DOHH2 (cell line): ENCODE results near the gene HHAT.

ENCODE experiments used
- H3F3A ChIP-seq: fragments of 200-600 bp; sonication (generic), shearing (Covaris generic); 2 replicates; pipeline ENCODE4 v1.6.0; 2016; ENCODE audit warnings: antibody characterized with exemption, mild to moderate bottlenecking; ENCODE audit not compliant: control insufficient read depth, insufficient read depth
- H3K27ac ChIP-seq: fragments of 200-600 bp; sonication (generic); 2 replicates; pipeline ENCODE4 v1.5.1; 2014; ENCODE audit warnings: low read depth, mild to moderate bottlenecking, low read length, moderate library complexity
- H3K27me3 ChIP-seq: fragments of 200-600 bp; sonication (generic); 2 replicates; pipeline ENCODE4 v1.6.1; 2014; ENCODE audit warnings: mild to moderate bottlenecking, low read length, mixed read lengths; ENCODE audit not compliant: control insufficient read depth
- H3K36me3 ChIP-seq: fragments of 200-600 bp; sonication (generic); 2 replicates; pipeline ENCODE4 v1.6.1; 2014; ENCODE audit warnings: mild to moderate bottlenecking, low read length, moderate library complexity, mixed read lengths; ENCODE audit not compliant: control insufficient read depth
- H3K4me1 ChIP-seq: fragments of 200-600 bp; sonication (generic); 2 replicates; pipeline ENCODE4 v1.6.1; 2014; ENCODE audit warnings: mild to moderate bottlenecking, low read length, mixed read lengths; ENCODE audit not compliant: control insufficient read depth
- H3K4me2 ChIP-seq: fragments of 200-600 bp; sonication (generic); 2 replicates; pipeline ENCODE4 v1.6.0; 2014; ENCODE audit warnings: mild to moderate bottlenecking, low read length, moderate library complexity
- H3K4me3 ChIP-seq: fragments of 200-600 bp; sonication (generic); 2 replicates; pipeline ENCODE4 v1.5.1; 2014; ENCODE audit warnings: mild to moderate bottlenecking, low read length, mixed read lengths
- H3K79me2 ChIP-seq: fragments of 200-600 bp; sonication (generic); 2 replicates; pipeline ENCODE4 v1.6.1; 2014; ENCODE audit warnings: mild to moderate bottlenecking, low read length, mixed read lengths; ENCODE audit not compliant: control insufficient read depth
- H3K9me2 ChIP-seq: fragments of 200-600 bp; sonication (generic); replicated peaks from 2 replicates; pipeline ENCODE4 v1.6.1; 2014; ENCODE audit warnings: mild to moderate bottlenecking, low read length, mixed read lengths; ENCODE audit not compliant: control insufficient read depth
- H3K9me3 ChIP-seq: fragments of 200-600 bp; sonication (generic); 2 replicates; pipeline ENCODE4 v1.6.1; 2014; ENCODE audit warnings: antibody characterized with exemption, low read length, mixed read lengths; ENCODE audit not compliant: control insufficient read depth, insufficient read depth
- H4K20me1 ChIP-seq: fragments of 200-600 bp; sonication (generic); 2 replicates; pipeline ENCODE4 v1.6.0; 2014; ENCODE audit warnings: low read depth, mild to moderate bottlenecking, antibody characterized with exemption, low read length, moderate library complexity; ENCODE audit not compliant: control insufficient read depth, insufficient read depth
- EZH2phosphoT487 ChIP-seq: fragments of 200-600 bp; sonication (generic); IDR thresholded peaks from 2 replicates; pipeline ENCODE4 v1.6.1; 2017; ENCODE audit warnings: borderline replicate concordance, mild to moderate bottlenecking, antibody characterized with exemption, low read length, moderate library complexity, mixed read lengths
- TF ChIP-seq, protein P1 (sequence below): fragments of 200-600 bp; sonication (generic); IDR thresholded peaks from one replicate; pipeline ENCODE4 v1.5.1; 2014; ENCODE audit warnings: antibody characterized with exemption, mild to moderate bottlenecking, low read depth, low read length; ENCODE audit not compliant: poor library complexity, severe bottlenecking

The HHAT gene

DNA sequence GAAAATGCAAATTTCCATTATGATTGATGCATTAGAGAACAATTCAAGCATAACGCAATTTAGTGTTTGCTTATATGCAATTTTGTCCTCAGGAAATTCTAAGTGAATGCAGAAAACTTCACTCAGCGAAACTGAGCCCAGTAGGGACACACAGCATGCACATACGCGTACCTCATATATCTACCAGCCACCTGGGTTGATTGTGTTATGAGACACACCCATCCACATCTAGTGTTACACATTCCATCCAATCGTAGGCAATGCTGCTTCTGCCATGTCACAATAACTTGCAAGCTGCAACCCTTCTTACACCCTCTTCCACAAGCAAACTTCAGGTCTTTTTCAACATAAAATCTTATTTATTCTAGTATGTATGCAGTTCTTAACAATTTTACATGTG is 312.9 kb downstream of the HHAT start:
- Histone ChIP-seq H3F3A (no peaks in the 10 kb centered on the region), H3K79me2 (no peaks in the 10 kb centered on the region), H3K9me2 (no peaks in the 10 kb centered on the region), H4K20me1 (no peaks in the 10 kb centered on the region), H3K27ac (no peak overlapping the region), H3K4me2 (no peak overlapping the region), H3K4me1 (no peaks in the 10 kb centered on the region), H3K36me3 (no peaks in the 10 kb centered on the region), H3K4me3 (no peak overlapping the region), H3K27me3 (no peaks in the 10 kb centered on the region), H3K9me3 (no peaks in the 10 kb centered on the region)
- TF ChIP-seq, protein P1, sequence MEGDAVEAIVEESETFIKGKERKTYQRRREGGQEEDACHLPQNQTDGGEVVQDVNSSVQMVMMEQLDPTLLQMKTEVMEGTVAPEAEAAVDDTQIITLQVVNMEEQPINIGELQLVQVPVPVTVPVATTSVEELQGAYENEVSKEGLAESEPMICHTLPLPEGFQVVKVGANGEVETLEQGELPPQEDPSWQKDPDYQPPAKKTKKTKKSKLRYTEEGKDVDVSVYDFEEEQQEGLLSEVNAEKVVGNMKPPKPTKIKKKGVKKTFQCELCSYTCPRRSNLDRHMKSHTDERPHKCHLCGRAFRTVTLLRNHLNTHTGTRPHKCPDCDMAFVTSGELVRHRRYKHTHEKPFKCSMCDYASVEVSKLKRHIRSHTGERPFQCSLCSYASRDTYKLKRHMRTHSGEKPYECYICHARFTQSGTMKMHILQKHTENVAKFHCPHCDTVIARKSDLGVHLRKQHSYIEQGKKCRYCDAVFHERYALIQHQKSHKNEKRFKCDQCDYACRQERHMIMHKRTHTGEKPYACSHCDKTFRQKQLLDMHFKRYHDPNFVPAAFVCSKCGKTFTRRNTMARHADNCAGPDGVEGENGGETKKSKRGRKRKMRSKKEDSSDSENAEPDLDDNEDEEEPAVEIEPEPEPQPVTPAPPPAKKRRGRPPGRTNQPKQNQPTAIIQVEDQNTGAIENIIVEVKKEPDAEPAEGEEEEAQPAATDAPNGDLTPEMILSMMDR = no peak
- TF ChIP-seq EZH2phosphoT487 = no peak

DNA sequence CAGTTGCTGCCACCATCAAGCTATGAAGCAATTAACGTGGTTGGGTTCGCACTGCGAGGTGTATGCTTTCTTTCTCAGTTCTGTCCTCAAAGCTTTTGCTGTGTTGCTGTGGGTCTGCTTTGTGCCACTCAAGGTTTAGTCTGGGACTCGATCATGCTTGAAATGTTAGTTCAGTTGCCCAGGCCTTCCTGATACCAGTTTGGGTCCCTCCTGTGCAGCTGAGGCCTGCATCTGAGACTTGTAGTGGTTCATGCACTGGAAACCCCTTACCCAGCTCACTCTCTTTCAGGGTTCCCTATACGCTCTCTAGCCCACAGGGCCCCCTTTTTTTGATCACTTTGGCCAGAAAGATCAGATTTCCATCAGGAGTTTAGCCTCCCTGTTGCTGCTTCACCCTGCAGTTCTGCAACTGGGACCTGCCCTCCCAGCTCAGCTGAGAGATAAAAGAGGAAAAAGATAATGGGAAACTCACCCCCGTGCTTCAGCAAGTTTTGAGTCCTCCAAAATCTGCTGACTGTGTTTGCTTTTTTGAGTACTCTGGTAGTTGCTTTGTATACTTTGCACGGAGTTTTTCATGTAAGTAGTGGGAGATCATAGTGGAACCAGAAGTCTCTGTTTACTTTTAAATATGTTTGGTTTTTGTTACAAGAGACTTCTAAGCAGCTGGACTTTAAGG is 317.0 kb downstream of the HHAT start:
- Histone ChIP-seq H3K9me3 (no peaks in the 10 kb centered on the region), H3K4me3 (no peak overlapping the region), H3K27ac (no peak overlapping the region), H3F3A (no peaks in the 10 kb centered on the region), H4K20me1 (no peaks in the 10 kb centered on the region), H3K79me2 (no peaks in the 10 kb centered on the region), H3K27me3 (no peaks in the 10 kb centered on the region), H3K4me2 (no peak overlapping the region), H3K4me1 (no peaks in the 10 kb centered on the region), H3K36me3 (no peaks in the 10 kb centered on the region), H3K9me2 (no peaks in the 10 kb centered on the region)
- no peak for TF ChIP-seq EZH2phosphoT487
- TF ChIP-seq, protein P1 = no peak

DNA sequence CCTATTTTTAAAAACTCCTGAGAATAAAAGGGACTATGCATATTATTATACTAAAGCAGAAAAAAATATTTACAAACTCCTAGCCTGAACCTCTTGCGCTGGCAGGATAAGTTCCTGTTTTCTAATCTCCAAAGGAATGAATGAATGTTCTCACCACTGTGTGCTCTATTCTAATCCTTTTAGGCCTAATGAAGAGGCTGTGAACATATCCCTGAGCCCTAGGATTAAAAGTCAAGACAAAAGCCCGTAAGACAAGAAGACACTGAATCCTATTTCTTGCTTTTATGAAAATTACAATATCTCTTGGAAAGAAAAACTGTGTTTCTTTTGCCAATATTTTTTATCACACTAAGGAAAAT is 317.5 kb downstream of the HHAT start:
- Histone ChIP-seq H3K4me2 (no peak overlapping the region), H3K79me2 (no peaks in the 10 kb centered on the region), H3K9me3 (no peaks in the 10 kb centered on the region), H3F3A (no peaks in the 10 kb centered on the region), H3K4me1 (no peaks in the 10 kb centered on the region), H4K20me1 (no peaks in the 10 kb centered on the region), H3K4me3 (no peak overlapping the region), H3K27me3 (no peaks in the 10 kb centered on the region), H3K36me3 (no peaks in the 10 kb centered on the region), H3K9me2 (no peaks in the 10 kb centered on the region), H3K27ac (no peak overlapping the region)
- TF ChIP-seq EZH2phosphoT487 = no peak

DNA sequence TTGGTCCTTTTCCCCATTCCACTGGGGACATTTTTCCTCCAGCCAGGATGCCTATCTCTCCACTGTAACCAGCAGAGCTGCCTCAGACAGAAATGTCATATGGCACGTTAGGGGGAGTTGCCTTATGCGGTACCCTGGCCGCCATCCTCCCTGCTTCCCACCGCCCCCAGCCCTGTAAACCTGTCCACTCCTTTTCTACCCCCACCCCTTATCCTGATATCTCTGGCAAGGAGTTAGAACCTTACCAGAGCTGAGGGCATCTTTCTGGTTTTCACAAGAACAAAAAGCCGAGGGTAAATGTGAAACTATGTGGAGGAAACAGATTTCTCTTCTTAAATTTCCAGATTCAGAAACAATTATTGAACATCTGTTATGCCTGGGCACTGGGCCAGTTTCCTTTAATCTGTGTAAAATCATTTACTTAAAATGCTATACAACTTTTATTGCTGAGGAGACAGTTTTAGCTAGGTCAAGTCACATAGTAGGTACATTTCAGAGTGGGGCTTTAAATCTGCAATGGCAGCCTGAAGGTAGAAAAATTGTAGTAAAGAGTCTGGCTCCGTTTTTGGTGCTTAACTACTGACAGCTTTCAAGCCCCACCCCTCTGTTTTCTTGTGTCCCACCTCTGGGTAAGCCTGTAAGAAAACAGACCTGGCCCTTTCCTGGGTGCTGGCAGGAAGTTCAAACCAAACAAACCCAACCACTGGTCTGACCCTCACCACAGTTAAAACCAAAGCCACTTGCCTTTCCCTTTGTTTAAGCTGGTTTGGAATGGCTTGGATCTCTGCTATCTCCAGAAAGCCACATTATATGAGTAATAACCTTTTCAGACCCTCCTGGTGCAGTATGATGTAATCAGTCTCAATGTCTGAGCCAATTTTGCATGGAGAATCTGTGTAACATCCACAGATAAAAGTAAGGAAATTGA is 319.0 kb downstream of the HHAT start:
- no peaks in the 10 kb centered on the region for H3K9me3 ChIP-seq
- H3K79me2 ChIP-seq = no peaks in the 10 kb centered on the region
- TF ChIP-seq EZH2phosphoT487 = no peak
- TF ChIP-seq, protein P1 = no peak
- H3F3A ChIP-seq = no peaks in the 10 kb centered on the region
- H3K4me2 ChIP-seq = no peak overlapping the region
- no peaks in the 10 kb centered on the region for H3K36me3 ChIP-seq
- H3K27me3 ChIP-seq = no peaks in the 10 kb centered on the region
- H3K27ac ChIP-seq = no peak overlapping the region
- no peaks in the 10 kb centered on the region for H3K4me1 ChIP-seq
- no peak overlapping the region for H3K4me3 ChIP-seq
- H4K20me1 ChIP-seq = no peaks in the 10 kb centered on the region
- no peaks in the 10 kb centered on the region for H3K9me2 ChIP-seq
